Lower lobe of right lung (tissue), 2 donors: ENCODE results near the gene CTPS2. TPM values are rescaled to one million over a fixed set of nuclear protein-coding genes. Genes with fewer than 3 reads are reported as not detected.
"Not testable (repeated sequence)": the region's sequence is repeated elsewhere in the genome, so short reads cannot be mapped to it uniquely, and the experiment has no call there.

Experiments used
- ATAC-seq, 2 donors: fragments of 200-7000 bp; cut with Tn5 transposase; one replicate each; pipeline ENCODE4 v1.9.1; 2020 to 2022; ENCODE audit warnings: mild to moderate bottlenecking in 2 of 2, moderate library complexity in 2 of 2
- DNase-seq: peaks from one replicate; pipeline ENCODE4 v3.0.0-alpha.2; 2020
- H3K27ac ChIP-seq: fragments of 200-600 bp; one replicate; pipeline ENCODE4 v1.8.0; 2022
- H3K27me3 ChIP-seq: fragments of 200-600 bp; one replicate; pipeline ENCODE4 v1.8.0; 2022; ENCODE audit warnings: low read depth
- H3K36me3 ChIP-seq: fragments of 200-600 bp; one replicate; pipeline ENCODE4 v1.8.0; 2022; ENCODE audit warnings: mild to moderate bottlenecking
- H3K4me1 ChIP-seq: fragments of 200-600 bp; one replicate; pipeline ENCODE4 v1.8.0; 2022
- H3K4me3 ChIP-seq: fragments of 200-600 bp; one replicate; pipeline ENCODE4 v1.8.0; 2022; ENCODE audit warnings: mild to moderate bottlenecking
- H3K9me3 ChIP-seq: fragments of 200-600 bp; one replicate; pipeline ENCODE4 v1.8.0; 2022
- intact Hi-C: fragments of 100-400 bp; cut with DNase I; formaldehyde crosslinking; loops from one replicate; pipeline ENCODE4 v1.11.0; 2022
- total RNA-seq: library from RNA; stranded (reverse); fragmentation: NEBNext Ultra II Directional; extraction: Animal tissue kit (Norgen Biotek cat#: 25700); gene quantifications from one replicate; pipeline ENCODE4 v1.2.1, GENCODE V29; 2021
- TF ChIP-seq, protein P1 (sequence below): fragments of 200-600 bp; IDR thresholded peaks from one replicate; pipeline ENCODE4 v1.8.0; 2022; ENCODE audit warnings: antibody characterized with exemption, mild to moderate bottlenecking
- donor health status: DM: no; HTN: yes; CAD: no; lungs with severe emphysema.

CTPS2 gene
- total RNA-seq, 1 donor from 2014 or later = 11.3 TPM

- no peak for ATAC-seq
- Histone ChIP-seq H3K27me3 (no peaks in the 10 kb centered on the region), H3K4me3 (no peak overlapping the region), H3K36me3 (peaks cover 5% of the 10 kb centered on the region), H3K9me3 (no peaks in the 10 kb centered on the region), H3K4me1 (no peaks in the 10 kb centered on the region), H3K27ac (no peak overlapping the region)
- DNase-seq = no peak
- intact Hi-C loops = no loop called here
- TF ChIP-seq, protein P1, sequence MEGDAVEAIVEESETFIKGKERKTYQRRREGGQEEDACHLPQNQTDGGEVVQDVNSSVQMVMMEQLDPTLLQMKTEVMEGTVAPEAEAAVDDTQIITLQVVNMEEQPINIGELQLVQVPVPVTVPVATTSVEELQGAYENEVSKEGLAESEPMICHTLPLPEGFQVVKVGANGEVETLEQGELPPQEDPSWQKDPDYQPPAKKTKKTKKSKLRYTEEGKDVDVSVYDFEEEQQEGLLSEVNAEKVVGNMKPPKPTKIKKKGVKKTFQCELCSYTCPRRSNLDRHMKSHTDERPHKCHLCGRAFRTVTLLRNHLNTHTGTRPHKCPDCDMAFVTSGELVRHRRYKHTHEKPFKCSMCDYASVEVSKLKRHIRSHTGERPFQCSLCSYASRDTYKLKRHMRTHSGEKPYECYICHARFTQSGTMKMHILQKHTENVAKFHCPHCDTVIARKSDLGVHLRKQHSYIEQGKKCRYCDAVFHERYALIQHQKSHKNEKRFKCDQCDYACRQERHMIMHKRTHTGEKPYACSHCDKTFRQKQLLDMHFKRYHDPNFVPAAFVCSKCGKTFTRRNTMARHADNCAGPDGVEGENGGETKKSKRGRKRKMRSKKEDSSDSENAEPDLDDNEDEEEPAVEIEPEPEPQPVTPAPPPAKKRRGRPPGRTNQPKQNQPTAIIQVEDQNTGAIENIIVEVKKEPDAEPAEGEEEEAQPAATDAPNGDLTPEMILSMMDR = no peak
These were observed 100.1 kb downstream of the CTPS2 start for GRCh38 chrX:16612257-16612897.

- H3K4me1 ChIP-seq, H3K4me3 ChIP-seq, ATAC-seq, H3K27ac ChIP-seq, H3K27me3 ChIP-seq, intact Hi-C loops, DNase-seq, H3K36me3 ChIP-seq, H3K9me3 ChIP-seq: not testable (repeated sequence)
These were observed 101.8 kb downstream of the CTPS2 start for GRCh38 chrX:16610654-16611053.

DNA sequence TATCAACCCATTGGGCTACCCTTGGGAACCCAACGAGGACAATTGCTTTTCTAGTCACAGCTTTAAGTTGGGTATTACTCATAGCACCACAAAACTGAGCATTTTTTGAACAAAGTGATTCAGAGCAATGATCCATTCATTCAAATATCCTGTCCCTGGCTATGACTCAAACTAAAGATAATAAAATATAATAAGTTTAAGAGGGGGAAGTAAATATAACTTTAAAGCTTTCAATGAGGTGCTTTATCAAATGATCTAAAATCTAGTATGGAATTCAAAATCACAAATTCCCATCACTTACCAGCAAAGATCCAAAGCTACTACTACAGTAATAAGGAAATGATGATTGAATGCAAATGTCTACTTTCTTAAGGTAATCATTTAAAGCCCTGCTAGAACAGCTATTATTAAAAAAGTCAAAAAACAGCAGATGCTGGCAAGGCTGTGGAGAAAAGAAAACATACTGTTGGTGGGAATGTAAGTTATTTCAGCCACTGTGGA is 102.3 kb downstream of the CTPS2 start:
- no peak for ATAC-seq
- no peak for DNase-seq
- TF ChIP-seq, protein P1 = no peak
- H3K4me1 ChIP-seq = no peaks in the 10 kb centered on the region
- no peaks in the 10 kb centered on the region for H3K9me3 ChIP-seq
- H3K36me3 ChIP-seq = no peaks in the 10 kb centered on the region
- no peaks in the 10 kb centered on the region for H3K27me3 ChIP-seq
- H3K4me3 ChIP-seq = no peak overlapping the region
- H3K27ac ChIP-seq = no peak overlapping the region
- intact Hi-C loops = no loop called here

DNA sequence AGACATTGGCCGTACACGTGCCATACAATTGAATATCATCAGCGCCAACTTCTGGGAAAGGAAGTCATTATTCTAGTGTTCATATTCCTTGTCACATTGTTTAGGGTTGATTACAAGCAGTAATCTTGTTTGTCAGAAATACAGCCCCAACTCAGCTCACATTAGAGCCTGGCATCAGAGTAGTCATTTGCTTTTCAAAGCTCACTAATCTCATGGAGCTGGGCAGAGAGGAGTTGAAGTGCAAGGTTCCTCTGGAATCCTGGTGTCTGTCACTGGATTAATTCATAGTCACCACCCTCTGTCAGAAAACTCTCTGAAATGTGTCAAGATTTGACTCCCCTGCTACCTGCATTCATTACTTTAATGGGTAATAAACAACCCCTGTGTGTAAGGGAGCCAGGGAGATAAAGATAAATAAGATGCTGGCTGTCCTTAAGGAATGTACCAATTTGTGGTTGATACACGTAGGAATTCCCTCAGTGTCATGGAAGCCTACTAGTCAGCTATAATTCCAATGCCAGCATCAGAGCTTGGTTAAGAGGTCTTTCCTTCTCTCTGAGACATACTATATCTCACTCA is 106.2 kb downstream of the CTPS2 start:
- H3K9me3 ChIP-seq = no peaks in the 10 kb centered on the region
- intact Hi-C loops = no loop called here
- no peak overlapping the region for H3K27ac ChIP-seq
- no peaks in the 10 kb centered on the region for H3K4me1 ChIP-seq
- DNase-seq (no peak), ATAC-seq (no peak)
- TF ChIP-seq, protein P1 = no peak
- no peak overlapping the region for H3K4me3 ChIP-seq
- no peaks in the 10 kb centered on the region for H3K36me3 ChIP-seq
- no peaks in the 10 kb centered on the region for H3K27me3 ChIP-seq

DNA sequence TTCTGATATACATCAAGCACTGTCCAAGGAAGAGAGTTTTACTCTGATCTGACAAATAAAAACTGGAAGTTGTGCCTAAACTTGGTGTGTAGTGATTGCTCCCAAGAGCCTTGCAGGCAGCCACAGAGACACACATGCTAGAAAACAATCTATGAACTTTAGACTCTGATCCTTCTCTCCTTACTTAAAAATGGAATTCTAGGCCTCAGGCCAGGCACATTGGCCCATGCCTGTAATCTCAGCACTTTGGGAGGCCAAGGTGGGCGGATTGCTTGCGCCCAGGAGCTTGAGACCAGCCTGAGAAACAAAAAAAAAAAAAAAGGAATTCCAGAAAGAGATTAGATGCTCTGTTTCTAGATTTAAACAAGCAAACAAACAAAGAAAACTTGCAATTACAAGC is 108.1 kb downstream of the CTPS2 start:
- intact Hi-C loops = no loop called here
- ATAC-seq = no peak
- TF ChIP-seq, protein P1 = no peak
- no peaks in the 10 kb centered on the region for H3K4me1 ChIP-seq
- H3K4me3 ChIP-seq = no peak overlapping the region
- no peaks in the 10 kb centered on the region for H3K9me3 ChIP-seq
- no peak overlapping the region for H3K27ac ChIP-seq
- no peaks in the 10 kb centered on the region for H3K36me3 ChIP-seq
- no peaks in the 10 kb centered on the region for H3K27me3 ChIP-seq
- DNase-seq = no peak

DNA sequence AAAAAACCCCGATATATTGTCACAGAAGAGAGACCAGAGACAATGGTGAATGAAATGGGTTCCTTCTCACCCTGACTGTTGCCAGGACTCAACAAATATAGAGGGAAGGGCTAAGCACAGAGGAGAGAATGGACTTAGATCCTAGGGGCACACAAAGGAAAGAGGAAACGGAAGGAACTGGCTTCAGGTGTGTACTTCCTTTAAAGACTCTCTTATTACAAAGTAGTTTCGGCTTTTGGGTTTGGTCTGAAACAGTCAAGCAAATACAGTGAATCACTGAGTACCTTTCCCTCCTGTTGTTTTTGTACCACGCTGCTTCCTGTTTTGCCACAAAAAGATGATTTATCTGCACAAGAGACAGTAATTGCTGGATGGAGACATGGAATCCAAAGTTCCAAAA is 108.6 kb downstream of the CTPS2 start:
- Histone ChIP-seq H3K36me3 (no peaks in the 10 kb centered on the region), H3K27me3 (no peaks in the 10 kb centered on the region), H3K4me3 (no peak overlapping the region), H3K9me3 (no peaks in the 10 kb centered on the region), H3K4me1 (no peaks in the 10 kb centered on the region), H3K27ac (no peak overlapping the region)
- DNase-seq (no peak), ATAC-seq (no peak)
- intact Hi-C loops = no loop called here
- TF ChIP-seq, protein P1 = no peak

DNA sequence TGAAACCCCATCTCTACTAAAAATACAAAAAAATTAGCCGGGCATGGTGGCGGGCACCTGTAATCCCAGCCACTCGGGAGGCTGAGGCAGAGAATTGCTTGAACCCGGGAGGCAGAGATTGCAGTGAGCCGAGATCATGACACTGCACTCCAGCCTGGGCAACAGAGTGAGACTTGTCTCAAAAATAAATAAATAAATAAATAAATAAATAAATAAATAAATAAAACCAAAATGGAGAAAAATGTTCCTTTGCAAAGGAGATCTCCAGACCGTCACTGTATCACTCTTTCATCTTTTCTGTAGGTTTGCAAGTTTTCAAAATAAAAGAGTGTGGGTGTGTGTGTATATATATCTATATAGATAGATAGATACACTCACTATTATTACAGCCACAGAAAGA is 109.2 kb downstream of the CTPS2 start:
- intact Hi-C loops, DNase-seq, H3K4me3 ChIP-seq, H3K27ac ChIP-seq, H3K36me3 ChIP-seq, ATAC-seq, H3K4me1 ChIP-seq, H3K27me3 ChIP-seq, H3K9me3 ChIP-seq: not testable (repeated sequence)
